ENCODE data around the gene ACSBG1. TPM values are rescaled to one million over a fixed set of nuclear protein-coding genes. Genes with fewer than 3 reads are reported as not detected.

Gene ACSBG1, protein sequence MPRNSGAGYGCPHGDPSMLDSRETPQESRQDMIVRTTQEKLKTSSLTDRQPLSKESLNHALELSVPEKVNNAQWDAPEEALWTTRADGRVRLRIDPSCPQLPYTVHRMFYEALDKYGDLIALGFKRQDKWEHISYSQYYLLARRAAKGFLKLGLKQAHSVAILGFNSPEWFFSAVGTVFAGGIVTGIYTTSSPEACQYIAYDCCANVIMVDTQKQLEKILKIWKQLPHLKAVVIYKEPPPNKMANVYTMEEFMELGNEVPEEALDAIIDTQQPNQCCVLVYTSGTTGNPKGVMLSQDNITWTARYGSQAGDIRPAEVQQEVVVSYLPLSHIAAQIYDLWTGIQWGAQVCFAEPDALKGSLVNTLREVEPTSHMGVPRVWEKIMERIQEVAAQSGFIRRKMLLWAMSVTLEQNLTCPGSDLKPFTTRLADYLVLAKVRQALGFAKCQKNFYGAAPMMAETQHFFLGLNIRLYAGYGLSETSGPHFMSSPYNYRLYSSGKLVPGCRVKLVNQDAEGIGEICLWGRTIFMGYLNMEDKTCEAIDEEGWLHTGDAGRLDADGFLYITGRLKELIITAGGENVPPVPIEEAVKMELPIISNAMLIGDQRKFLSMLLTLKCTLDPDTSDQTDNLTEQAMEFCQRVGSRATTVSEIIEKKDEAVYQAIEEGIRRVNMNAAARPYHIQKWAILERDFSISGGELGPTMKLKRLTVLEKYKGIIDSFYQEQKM
- total RNA-seq: 0.38 TPM
- long read RNA-seq, partial matches to known transcripts: 1 of 1 reads
- long read RNA-seq, other reads (novel, unspliced or antisense): 0 of 1 reads

DNA sequence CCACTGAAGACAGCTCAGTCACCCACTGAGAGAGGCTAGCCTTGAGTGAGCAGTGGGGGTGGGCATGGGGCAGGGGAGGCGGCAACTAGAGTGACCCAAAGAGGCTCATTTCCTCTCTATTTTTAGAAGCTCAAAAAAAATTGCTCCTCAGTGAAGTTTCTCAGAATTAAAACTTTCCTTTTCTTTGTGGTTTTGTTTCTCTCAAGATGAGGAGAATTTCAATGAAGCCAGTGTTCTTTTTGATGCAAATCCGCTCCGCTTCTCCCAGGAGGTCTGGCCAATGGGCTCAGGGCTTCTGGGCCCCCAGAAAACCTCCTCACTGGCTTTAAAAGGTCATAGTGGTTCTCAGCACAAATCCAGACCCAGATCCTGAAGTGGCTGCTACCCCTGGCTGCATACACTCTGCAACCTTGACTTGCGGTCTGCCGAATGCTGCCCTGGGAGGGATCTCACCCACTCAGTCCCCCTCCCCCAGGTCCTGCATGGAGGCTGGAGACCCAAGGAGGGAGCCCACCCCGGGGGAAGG, at the start of gene ACSBG1:
Gene ACSBG1 (minus strand): TSS at position 51 of the 526 bp plus-strand sequence. CDS start 64 bp downstream, outside the sequence.
- DNase-seq (no peak), ATAC-seq (ENCODE audit: poor library complexity) (no peak)
- intact Hi-C loops (cut with DNase I): loop anchor here (10.0 kb wide), 1 partner anchor 270 kb away; no protein-coding TSS in a partner anchor

DNA sequence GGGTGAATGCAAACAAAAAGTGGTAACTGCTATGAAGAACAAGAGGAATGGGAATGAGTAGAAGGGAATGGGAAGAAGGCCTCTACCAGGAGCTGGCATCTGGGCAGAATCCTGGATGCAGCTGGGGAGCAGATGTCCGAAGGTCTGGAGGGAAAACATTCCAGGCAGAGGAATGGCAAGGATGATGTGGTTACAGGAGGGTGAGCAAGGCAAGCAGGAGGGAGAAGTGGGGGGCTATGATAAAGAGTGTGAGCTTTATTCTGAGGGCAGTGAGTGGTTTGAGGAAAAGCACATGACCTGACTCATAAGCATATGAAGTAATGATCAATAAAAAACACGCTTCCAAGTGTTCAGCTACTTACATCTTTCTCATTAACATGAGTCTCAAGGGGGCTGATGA, 48.0 kb upstream of the ACSBG1 start:
- ATAC-seq (ENCODE audit: poor library complexity): no peak

DNA sequence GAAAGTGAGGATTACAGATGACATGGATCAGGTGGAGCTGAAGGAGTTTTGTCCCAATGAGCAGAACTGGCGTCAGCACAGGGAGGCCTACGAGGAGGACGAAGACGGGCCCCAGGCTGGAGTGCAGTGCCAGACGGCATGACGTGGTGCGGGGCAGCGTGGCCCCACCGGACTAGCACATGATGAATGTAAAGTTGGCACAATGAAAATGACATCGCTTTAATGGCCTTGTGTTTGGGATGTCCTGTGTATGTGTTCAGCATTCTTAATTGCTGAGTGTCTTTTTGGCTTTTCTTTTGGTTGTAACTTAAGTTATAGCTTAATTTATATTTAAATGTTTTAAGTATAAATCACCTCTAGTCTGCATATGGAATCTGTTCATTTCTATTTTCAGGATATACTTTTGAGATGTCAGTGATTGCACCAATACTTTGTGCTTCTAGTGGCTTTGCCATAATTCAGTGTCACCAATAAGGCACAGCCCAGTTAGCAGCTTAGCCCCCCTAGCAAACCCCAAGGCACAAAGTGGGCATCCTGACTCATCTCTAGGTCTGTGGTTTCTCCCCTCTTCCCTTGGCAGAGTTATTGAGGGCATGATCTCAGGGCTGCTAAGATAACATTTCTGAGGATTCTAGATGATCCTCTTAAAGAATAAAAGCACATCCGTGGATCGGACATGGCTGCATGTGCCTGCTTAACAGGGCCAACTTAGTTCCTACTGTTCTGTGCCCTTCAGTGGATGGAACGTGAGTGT, 46.1 kb upstream of the ACSBG1 start:
- no peak for DNase-seq
- ATAC-seq (ENCODE audit: poor library complexity): no peak
- intact Hi-C loops (cut with DNase I): no loop called here

More for the DNA sequence above, 48.0 kb upstream of the ACSBG1 start:
- intact Hi-C loops (cut with DNase I): no loop called here
- no peak for DNase-seq

DNA sequence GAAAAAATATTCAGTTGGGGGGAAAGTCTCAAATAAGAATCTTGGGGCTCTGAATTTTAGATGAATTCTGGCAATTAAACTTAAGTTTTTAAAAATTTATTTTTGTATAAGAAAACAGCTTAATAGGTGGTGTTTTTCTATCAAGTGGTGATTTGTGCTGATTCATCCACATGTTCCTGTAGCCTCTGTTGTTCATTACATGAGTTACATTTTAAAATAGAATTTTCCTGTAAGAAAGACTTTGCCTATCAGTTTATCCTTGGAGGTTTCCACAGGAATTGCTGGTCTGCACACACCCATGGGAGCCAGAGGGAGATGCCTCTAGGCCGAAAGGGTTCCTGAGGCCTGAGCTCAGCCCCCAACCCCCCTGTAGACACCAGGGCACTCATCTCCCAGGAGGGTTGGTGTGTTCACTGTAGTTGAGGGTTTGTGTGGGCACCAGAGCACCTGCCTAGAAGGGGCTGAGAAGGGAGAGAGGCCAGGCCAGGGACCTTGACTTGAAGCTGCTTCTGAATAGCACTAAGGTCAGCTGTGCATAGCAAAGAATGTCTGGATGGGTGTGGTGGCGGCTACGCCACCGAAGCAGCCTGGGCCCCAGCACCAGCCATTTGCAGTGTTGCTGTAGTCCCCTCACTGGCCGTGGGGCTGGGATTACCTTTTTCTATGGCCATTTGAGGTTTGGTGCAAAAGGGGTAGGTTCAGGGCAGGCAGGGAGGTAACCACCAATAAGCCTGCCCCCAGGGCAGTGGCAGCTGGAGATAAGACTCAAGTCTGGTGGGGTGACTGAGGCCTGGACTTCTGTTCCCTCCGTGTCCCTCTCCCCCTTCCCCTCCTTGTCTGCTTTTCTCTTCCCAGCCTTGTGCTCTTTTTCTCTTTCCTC, 41.9 kb upstream of the ACSBG1 start:
- ATAC-seq (ENCODE audit: poor library complexity): no peak
- intact Hi-C loops (cut with DNase I): no loop called here
- DNase-seq: no peak

DNA sequence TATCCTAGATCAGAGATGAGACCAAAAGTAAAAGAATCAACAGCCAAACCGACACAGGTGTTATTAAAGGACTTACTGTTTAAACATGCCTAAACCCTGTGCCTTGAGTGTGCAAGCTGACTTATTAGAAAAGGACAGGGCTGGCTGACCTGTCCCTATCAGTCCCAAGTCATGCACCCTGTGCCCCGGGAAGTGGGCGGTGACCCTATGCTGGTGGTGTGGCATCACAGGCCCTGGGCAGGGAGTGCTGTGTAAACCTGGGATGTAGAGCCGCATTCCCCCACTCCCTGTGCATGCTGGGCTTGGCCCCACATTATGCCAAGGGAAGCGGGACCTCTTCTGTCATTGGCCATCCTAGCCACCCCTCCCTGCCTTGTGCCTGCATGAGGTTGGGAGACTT, 40.6 kb upstream of the ACSBG1 start:
- DNase-seq: no peak
- intact Hi-C loops (cut with DNase I): no loop called here

DNA sequence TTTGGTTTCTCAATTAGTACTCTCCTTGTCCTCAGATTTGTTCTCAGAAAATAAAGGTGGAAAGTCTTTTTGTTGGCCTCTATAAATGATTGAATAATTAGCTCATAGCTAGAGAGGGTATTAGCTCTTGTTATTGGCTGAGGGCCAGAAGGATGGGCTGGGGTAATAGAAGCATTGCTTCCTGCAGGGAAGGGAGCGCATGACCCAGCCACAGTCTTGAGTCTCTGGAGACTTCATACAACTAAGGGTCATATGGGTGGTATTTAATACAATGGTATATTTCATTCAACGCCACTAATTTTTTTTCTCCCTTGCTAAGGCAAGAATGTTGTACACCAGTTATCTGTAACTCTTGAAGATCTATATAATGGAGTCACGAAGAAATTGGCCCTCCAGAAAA, 38.4 kb upstream of the ACSBG1 start:
- intact Hi-C loops (cut with DNase I): no loop called here
- DNase-seq (no peak), ATAC-seq (ENCODE audit: poor library complexity) (no peak)

More for the DNA sequence above, 40.6 kb upstream of the ACSBG1 start:
- no peak for ATAC-seq (ENCODE audit: poor library complexity)

DNA sequence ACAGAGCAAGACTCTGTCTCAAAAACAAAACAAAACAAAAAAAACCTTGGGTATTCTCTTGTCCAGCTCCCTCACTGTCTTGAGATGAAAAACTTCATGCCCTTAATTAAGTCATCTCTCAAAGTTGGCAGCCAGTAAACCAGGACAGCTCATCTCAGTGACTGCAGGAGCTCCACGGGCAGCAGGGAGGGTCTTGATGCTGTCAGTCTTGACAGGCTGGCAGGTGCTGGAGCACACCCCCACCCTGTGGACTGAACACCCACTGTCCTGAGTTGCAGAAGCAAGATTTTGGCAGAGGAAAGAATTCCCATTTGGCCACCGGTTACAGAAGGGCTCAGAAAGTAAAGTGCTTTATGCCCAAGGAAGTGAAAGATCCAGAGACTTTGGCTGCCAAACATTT, 38.0 kb upstream of the ACSBG1 start:
- no peak for DNase-seq
- no peak for ATAC-seq (ENCODE audit: poor library complexity)
- intact Hi-C loops (cut with DNase I): no loop called here

DNA sequence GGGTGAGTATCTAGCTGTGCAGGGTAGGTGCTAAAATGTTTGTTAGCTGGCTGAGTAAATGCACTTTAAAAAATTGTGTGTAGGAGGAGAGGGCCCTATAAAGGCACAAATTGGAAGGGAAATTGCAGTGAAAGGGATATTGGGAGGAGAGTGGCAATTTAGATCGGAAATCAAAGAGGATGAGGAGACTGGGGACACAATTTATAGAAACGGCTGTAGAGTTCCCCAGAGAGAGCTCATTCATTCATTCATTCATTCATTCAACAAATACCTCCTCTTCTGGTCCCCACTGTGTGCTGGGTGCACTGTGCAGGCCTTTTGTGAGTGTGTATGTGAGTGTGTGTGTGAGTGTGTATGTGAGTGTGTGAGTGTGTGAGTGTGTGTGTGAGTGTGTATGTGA, 32.4 kb upstream of the ACSBG1 start:
- ATAC-seq (ENCODE audit: poor library complexity) (no peak), DNase-seq (no peak)
- intact Hi-C loops (cut with DNase I): no loop called here

DNA sequence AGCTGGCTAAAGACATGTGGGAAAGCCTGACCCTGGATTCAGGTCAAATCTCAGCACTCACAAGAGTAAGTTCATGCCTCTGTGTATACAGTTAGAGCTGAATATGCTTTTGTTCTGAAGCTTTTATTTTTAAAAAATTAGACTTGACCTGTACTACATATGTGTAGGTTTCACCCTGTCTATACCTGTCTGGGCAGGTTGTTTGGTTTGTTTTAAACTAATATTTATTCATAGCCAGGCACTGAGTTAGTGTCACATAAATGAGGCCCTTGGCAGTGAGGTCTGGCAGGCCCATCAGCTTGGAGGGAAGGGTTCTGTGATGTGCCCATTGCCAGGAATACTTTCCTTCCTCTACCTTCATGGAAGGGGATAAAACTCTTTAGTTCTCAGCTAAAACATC, 31.9 kb upstream of the ACSBG1 start:
- intact Hi-C loops (cut with DNase I): no loop called here
- ATAC-seq (ENCODE audit: poor library complexity): no peak
- no peak for DNase-seq

DNA sequence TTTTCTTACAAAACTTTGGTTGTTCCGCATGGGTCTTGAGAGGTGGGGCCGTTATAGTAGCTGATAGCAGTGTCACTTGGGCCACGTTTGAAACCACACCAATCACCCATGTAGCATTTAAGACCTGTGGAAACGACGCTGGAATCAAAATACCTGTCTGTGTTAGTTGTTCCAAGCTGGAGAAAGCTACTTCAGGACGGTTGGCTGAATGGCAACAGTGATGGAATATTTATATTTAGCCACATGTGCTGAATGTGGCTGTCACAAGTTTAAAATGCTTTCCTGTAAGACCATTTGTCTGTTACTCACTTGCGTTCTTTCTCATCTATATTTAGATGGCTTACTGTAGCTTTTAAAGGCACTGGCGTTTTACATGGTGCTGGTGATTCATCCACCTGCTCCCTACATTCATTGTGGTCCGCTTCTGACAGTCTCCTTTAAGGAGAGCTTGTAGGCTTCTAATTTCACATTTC, 31.4 kb upstream of the ACSBG1 start:
- DNase-seq (no peak), ATAC-seq (ENCODE audit: poor library complexity) (peak; percentile 80)
- intact Hi-C loops (cut with DNase I): no loop called here

DNA sequence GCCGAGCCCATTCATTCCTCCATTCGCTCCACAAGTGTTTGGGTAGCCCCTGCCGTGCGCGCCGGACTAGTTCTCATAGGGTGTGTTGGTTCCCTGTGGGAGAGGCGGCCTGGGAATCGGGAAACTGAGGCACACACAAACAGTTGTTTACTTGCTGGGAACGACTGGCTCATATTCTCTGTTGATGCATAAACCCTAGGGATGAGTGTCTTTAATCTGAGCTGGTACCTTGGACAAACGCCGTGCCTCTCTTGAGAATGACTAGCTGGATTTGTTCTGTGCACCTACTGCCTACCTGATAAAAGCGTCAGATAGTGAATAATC, 30.7 kb upstream of the ACSBG1 start:
- intact Hi-C loops (cut with DNase I): no loop called here
- DNase-seq (no peak), ATAC-seq (ENCODE audit: poor library complexity) (peak; percentile 1)

DNA sequence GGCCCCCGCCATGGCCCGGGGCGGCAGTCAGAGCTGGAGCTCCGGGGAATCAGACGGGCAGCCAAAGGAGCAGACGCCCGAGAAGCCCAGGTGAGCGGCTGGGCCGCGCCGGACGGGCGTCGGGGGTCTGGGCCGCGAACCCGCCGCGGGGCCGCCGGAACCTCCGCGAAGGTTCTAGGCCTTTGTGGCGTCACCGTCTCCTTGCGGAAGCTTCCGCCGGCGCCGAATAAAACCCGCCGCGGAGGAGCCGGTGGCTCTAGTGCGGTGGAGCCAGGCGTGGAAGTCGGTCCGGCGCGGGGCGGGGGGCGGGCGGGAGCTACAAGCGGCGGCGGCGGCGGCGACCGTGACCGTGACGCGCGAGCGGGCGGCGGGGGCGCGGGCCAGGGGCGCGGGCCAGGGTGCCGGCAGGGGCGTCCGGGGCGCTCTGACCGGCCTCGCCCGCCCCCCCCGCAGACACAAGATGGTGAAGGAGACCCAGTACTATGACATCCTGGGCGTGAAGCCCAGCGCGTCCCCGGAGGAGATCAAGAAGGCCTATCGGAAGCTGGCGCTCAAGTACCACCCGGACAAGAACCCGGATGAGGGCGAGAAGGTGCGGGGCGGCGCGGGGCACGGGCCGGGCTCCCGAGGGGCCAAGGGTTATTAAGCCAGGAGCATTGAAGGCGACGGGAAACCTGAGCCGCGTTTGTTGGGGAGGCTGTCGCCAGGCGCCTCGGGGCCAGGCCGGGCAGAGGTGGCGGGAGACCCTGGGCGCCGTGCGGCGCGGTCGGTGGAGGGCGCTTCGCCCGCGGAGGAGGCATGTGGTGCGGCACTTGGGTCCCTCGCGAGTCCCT, 30.2 kb upstream of the ACSBG1 start, which contains the start of gene DNAJA4:
Gene DNAJA4 (plus strand): TSS at position 259 of the 833 bp plus-strand sequence. CDS start 202 bp downstream, at position 461.
- peak; percentile 55 for ATAC-seq (ENCODE audit: poor library complexity)
- peak; percentile 85 for DNase-seq
- intact Hi-C loops (cut with DNase I): no loop called here

DNA sequence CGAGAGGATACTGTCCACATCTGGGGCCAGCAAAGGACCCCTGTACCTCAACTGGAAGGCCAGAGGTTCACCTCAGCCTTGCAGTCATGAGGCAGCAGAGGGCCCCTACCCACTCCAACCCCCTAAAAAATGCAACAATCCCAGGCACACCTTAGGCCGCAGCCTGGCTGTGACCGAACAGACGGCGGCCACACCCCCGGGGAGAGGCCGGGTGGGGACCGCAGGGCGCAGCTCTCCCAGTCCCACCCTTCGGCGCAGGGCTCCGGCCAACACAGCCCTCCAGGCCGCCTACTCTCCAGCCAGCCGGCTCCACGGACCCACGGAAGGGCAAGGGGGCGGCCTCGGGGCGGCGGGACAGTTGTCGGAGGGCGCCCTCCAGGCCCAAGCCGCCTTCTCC, 29.5 kb upstream of the ACSBG1 start:
- ATAC-seq (ENCODE audit: poor library complexity): no peak
- DNase-seq: no peak
- intact Hi-C loops (cut with DNase I): no loop called here

DNA sequence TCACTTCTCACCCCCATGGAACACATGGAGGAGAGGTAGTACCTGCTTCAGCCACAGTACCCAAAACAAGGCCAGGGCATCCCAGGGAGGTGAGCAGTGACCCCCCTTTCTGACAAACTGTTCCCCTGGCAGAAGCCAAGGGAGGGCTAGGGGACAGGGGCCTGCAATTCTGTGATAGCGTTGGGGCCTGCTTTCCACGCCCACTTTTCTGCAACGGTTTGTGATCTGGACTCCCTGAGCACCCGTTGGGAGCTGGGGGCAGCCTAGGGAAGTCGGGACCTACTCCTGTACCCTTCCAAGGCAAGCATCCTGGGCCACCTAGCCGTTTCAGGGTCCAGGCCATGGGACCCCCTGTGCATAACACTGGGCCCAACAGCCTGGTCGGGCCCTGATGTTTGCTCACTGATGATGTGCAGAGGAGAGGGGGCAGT, 29.0 kb upstream of the ACSBG1 start:
- DNase-seq: no peak
- intact Hi-C loops (cut with DNase I): no loop called here
- ATAC-seq (ENCODE audit: poor library complexity): no peak

DNA sequence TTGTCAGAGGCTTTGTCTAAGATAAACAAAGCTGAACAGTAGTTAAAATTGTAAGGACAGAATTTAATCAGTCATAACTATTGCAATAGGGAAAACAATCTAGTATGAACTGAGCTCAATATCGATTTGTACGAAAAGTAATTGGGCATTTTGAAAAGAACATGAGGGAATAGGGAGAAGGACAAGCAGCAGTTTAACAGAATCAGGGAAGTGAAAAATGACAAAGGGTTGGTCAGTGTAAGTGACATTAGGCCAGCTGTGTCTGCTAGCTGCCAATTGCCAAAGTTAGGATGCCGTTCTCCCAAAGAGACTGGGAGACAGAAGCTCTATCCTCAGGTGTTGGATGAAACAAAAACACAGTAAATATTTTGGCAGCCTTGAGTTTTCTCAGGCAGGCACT, 26.7 kb upstream of the ACSBG1 start:
- DNase-seq (no peak), ATAC-seq (ENCODE audit: poor library complexity) (no peak)
- intact Hi-C loops (cut with DNase I): no loop called here

DNA sequence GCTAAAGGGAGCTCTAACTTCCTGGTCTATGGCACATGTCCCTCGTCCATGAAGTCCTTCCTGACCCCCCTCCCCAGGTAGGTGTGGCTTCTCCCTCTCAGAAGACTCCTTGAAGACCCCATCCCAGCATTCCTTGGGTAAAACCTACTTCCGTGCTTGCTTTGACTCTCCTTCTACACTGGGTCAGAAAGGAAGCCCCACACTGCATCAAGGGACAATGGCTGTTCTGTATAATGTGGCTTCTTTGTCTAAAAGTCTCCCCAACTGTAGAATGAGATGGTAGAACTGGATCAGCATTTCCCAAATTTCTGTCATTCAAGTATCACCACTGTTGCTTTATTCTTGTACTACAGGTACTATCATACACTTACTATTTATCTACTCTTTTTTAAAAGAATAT, 26.1 kb upstream of the ACSBG1 start:
- ATAC-seq (ENCODE audit: poor library complexity) (no peak), DNase-seq (no peak)
- intact Hi-C loops (cut with DNase I): no loop called here

DNA sequence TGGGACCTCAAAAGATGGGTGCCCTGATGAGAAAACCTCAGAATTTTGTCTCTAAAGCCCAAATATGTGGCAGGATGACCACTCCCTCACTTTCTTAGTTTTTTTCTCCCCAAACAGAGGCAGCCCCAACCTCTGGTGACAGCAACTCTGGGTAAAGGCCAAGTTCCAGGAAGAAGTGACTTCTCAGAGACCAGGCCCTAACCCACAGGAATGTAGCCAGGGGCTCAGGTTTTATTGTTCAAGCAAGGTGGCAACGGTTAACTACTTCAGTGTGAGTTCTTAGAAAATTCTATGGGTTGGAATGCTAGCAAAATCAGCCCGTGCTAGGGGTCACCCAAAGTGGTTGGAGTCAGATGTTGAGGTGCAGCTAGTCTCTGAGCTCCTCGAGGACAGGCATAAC, 24.9 kb upstream of the ACSBG1 start:
- ATAC-seq (ENCODE audit: poor library complexity) (no peak), DNase-seq (no peak)
- intact Hi-C loops (cut with DNase I): no loop called here

All from Right ventricle myocardium superior (tissue), 1 donor.